ENCODE data around the gene SH3RF3.
A peak's percentile ranks its signal among the peaks of the same experiment; 100 is the strongest.

The SH3RF3 gene

GRCh38 chr2:109370399-109371035 is 241.5 kb downstream of the SH3RF3 start:
- H4K91ac ChIP-seq (ENCODE audit: low read depth, low read length) = no peak overlapping the region
- H3K36me3 ChIP-seq (ENCODE audit: control insufficient read depth in 1 of 2, insufficient read depth in 2 of 2, low read length in 2 of 2) = no peaks in the 10 kb centered on the region
- H3K9me3 ChIP-seq (ENCODE audit: insufficient read depth, low read depth, low read length) = peaks cover 1% of the 10 kb centered on the region
- H3K27me3 ChIP-seq (ENCODE audit: insufficient read depth, low read length) = no peaks in the 10 kb centered on the region
- no CpG with 5 or more reads among the region's 13 CpGs for WGBS (ENCODE audit: extremely low coverage, insufficient coverage, insufficient read length)
- H2AFZ ChIP-seq (ENCODE audit: insufficient read depth, low read length, poor library complexity) = no peak overlapping the region
- no peaks in the 10 kb centered on the region for H3K79me2 ChIP-seq (ENCODE audit: control insufficient read depth, insufficient read depth, low read length, poor library complexity)
- no peaks in the 10 kb centered on the region for H3K4me1 ChIP-seq (ENCODE audit: control insufficient read depth in 1 of 2, insufficient read depth in 2 of 2, low read length in 2 of 2)
- H2AK5ac ChIP-seq (ENCODE audit: low read length) = no peak overlapping the region
- no peak overlapping the region for H2BK120ac ChIP-seq (ENCODE audit: insufficient read depth, low read length, poor library complexity)
- no peak overlapping the region for H3K9ac ChIP-seq (ENCODE audit: low read length)
- H3K4me3 ChIP-seq (ENCODE audit: low read depth, low read length) = no peak overlapping the region
- H3K4me2 ChIP-seq (ENCODE audit: low read length) = no peak overlapping the region
- H4K8ac ChIP-seq (ENCODE audit: low read depth, low read length) = no peak overlapping the region
- H2BK12ac ChIP-seq (ENCODE audit: low read length) = no peak overlapping the region
- no peak for DNase-seq
- H3K23ac ChIP-seq (ENCODE audit: low read length) = no peak overlapping the region
- no peak overlapping the region for H3K14ac ChIP-seq (ENCODE audit: low read length)
- no peak overlapping the region for H3K4ac ChIP-seq (ENCODE audit: low read depth, low read length)
- no peak overlapping the region for H3K27ac ChIP-seq (ENCODE audit: low read depth, low read length)
- no peak overlapping the region for H4K12ac ChIP-seq (ENCODE audit: low read depth, low read length)
- H3K79me1 ChIP-seq (ENCODE audit: low read length) = no peaks in the 10 kb centered on the region
- H3K18ac ChIP-seq (ENCODE audit: low read length) = no peak overlapping the region
- H2BK5ac ChIP-seq (ENCODE audit: low read depth, low read length, poor library complexity) = no peak overlapping the region

GRCh38 chr2:109371481-109372170 is 242.6 kb downstream of the SH3RF3 start:
- peak in 1 of 2 donors; percentile 46 for DNase-seq
- Histone ChIP-seq H2BK120ac (ENCODE audit: insufficient read depth, low read length, poor library complexity) (no peak overlapping the region), H3K27me3 (ENCODE audit: insufficient read depth, low read length) (no peaks in the 10 kb centered on the region), H3K79me2 (ENCODE audit: control insufficient read depth, insufficient read depth, low read length, poor library complexity) (no peaks in the 10 kb centered on the region), H2BK12ac (ENCODE audit: low read length) (no peak overlapping the region), H3K79me1 (ENCODE audit: low read length) (no peaks in the 10 kb centered on the region), H2BK5ac (ENCODE audit: low read depth, low read length, poor library complexity) (no peak overlapping the region), H3K36me3 (ENCODE audit: control insufficient read depth in 1 of 2, insufficient read depth in 2 of 2, low read length in 2 of 2) (no peaks in the 10 kb centered on the region), H3K4me2 (ENCODE audit: low read length) (no peak overlapping the region), H3K9me3 (ENCODE audit: insufficient read depth, low read depth, low read length) (peaks cover 1% of the 10 kb centered on the region), H3K9ac (ENCODE audit: low read length) (no peak overlapping the region), H2AFZ (ENCODE audit: insufficient read depth, low read length, poor library complexity) (no peak overlapping the region), H3K23ac (ENCODE audit: low read length) (no peak overlapping the region), H3K4me1 (ENCODE audit: control insufficient read depth in 1 of 2, insufficient read depth in 2 of 2, low read length in 2 of 2) (no peaks in the 10 kb centered on the region), H3K4ac (ENCODE audit: low read depth, low read length) (no peak overlapping the region), H4K8ac (ENCODE audit: low read depth, low read length) (no peak overlapping the region), H3K18ac (ENCODE audit: low read length) (no peak overlapping the region), H4K12ac (ENCODE audit: low read depth, low read length) (no peak overlapping the region), H3K14ac (ENCODE audit: low read length) (no peak overlapping the region), H3K27ac (ENCODE audit: low read depth, low read length) (no peak overlapping the region), H3K4me3 (ENCODE audit: low read depth, low read length) (no peak overlapping the region), H2AK5ac (ENCODE audit: low read length) (no peak overlapping the region), H4K91ac (ENCODE audit: low read depth, low read length) (no peak overlapping the region)
- WGBS (ENCODE audit: extremely low coverage, insufficient coverage, insufficient read length) = no CpG with 5 or more reads among the region's 18 CpGs

GRCh38 chr2:109372171-109372568 is 243.2 kb downstream of the SH3RF3 start:
- H3K9me3 ChIP-seq (ENCODE audit: insufficient read depth, low read depth, low read length) = peaks cover 1% of the 10 kb centered on the region
- H3K27ac ChIP-seq (ENCODE audit: low read depth, low read length) = no peak overlapping the region
- H3K27me3 ChIP-seq (ENCODE audit: insufficient read depth, low read length) = no peaks in the 10 kb centered on the region
- H3K9ac ChIP-seq (ENCODE audit: low read length) = no peak overlapping the region
- no peaks in the 10 kb centered on the region for H3K79me2 ChIP-seq (ENCODE audit: control insufficient read depth, insufficient read depth, low read length, poor library complexity)
- H3K4me1 ChIP-seq (ENCODE audit: control insufficient read depth in 1 of 2, insufficient read depth in 2 of 2, low read length in 2 of 2) = no peaks in the 10 kb centered on the region
- no peak overlapping the region for H2AFZ ChIP-seq (ENCODE audit: insufficient read depth, low read length, poor library complexity)
- H4K12ac ChIP-seq (ENCODE audit: low read depth, low read length) = no peak overlapping the region
- no peak overlapping the region for H3K23ac ChIP-seq (ENCODE audit: low read length)
- H3K4me3 ChIP-seq (ENCODE audit: low read depth, low read length) = no peak overlapping the region
- no peak overlapping the region for H3K4me2 ChIP-seq (ENCODE audit: low read length)
- no CpG with 5 or more reads among the region's 4 CpGs for WGBS (ENCODE audit: extremely low coverage, insufficient coverage, insufficient read length)
- H2BK120ac ChIP-seq (ENCODE audit: insufficient read depth, low read length, poor library complexity) = no peak overlapping the region
- peak in 1 of 2 donors; percentile 3 for DNase-seq
- H2BK12ac ChIP-seq (ENCODE audit: low read length) = no peak overlapping the region
- no peak overlapping the region for H3K14ac ChIP-seq (ENCODE audit: low read length)
- H4K8ac ChIP-seq (ENCODE audit: low read depth, low read length) = no peak overlapping the region
- H2AK5ac ChIP-seq (ENCODE audit: low read length) = no peak overlapping the region
- no peak overlapping the region for H2BK5ac ChIP-seq (ENCODE audit: low read depth, low read length, poor library complexity)
- no peak overlapping the region for H4K91ac ChIP-seq (ENCODE audit: low read depth, low read length)
- no peaks in the 10 kb centered on the region for H3K79me1 ChIP-seq (ENCODE audit: low read length)
- no peak overlapping the region for H3K18ac ChIP-seq (ENCODE audit: low read length)
- H3K4ac ChIP-seq (ENCODE audit: low read depth, low read length) = no peak overlapping the region
- no peaks in the 10 kb centered on the region for H3K36me3 ChIP-seq (ENCODE audit: control insufficient read depth in 1 of 2, insufficient read depth in 2 of 2, low read length in 2 of 2)

GRCh38 chr2:109372614-109373013 is 243.6 kb downstream of the SH3RF3 start:
- H3K9me3 ChIP-seq (ENCODE audit: insufficient read depth, low read depth, low read length) = peaks cover 1% of the 10 kb centered on the region
- H4K12ac ChIP-seq (ENCODE audit: low read depth, low read length) = no peak overlapping the region
- no peak overlapping the region for H3K23ac ChIP-seq (ENCODE audit: low read length)
- H3K4me3 ChIP-seq (ENCODE audit: low read depth, low read length) = no peak overlapping the region
- H3K79me1 ChIP-seq (ENCODE audit: low read length) = no peaks in the 10 kb centered on the region
- H4K8ac ChIP-seq (ENCODE audit: low read depth, low read length) = no peak overlapping the region
- no peak overlapping the region for H2BK5ac ChIP-seq (ENCODE audit: low read depth, low read length, poor library complexity)
- no peak overlapping the region for H3K27ac ChIP-seq (ENCODE audit: low read depth, low read length)
- no peak overlapping the region for H3K4ac ChIP-seq (ENCODE audit: low read depth, low read length)
- no peak for DNase-seq
- no peaks in the 10 kb centered on the region for H3K36me3 ChIP-seq (ENCODE audit: control insufficient read depth in 1 of 2, insufficient read depth in 2 of 2, low read length in 2 of 2)
- no peak overlapping the region for H3K4me2 ChIP-seq (ENCODE audit: low read length)
- no peaks in the 10 kb centered on the region for H3K79me2 ChIP-seq (ENCODE audit: control insufficient read depth, insufficient read depth, low read length, poor library complexity)
- no peak overlapping the region for H3K14ac ChIP-seq (ENCODE audit: low read length)
- no peaks in the 10 kb centered on the region for H3K4me1 ChIP-seq (ENCODE audit: control insufficient read depth in 1 of 2, insufficient read depth in 2 of 2, low read length in 2 of 2)
- no peak overlapping the region for H2BK120ac ChIP-seq (ENCODE audit: insufficient read depth, low read length, poor library complexity)
- no peaks in the 10 kb centered on the region for H3K27me3 ChIP-seq (ENCODE audit: insufficient read depth, low read length)
- no peak overlapping the region for H2AK5ac ChIP-seq (ENCODE audit: low read length)
- no peak overlapping the region for H3K9ac ChIP-seq (ENCODE audit: low read length)
- no peak overlapping the region for H2BK12ac ChIP-seq (ENCODE audit: low read length)
- H3K18ac ChIP-seq (ENCODE audit: low read length) = no peak overlapping the region
- no peak overlapping the region for H4K91ac ChIP-seq (ENCODE audit: low read depth, low read length)
- WGBS (ENCODE audit: extremely low coverage, insufficient coverage, insufficient read length) = no CpG with 5 or more reads among the region's 7 CpGs
- no peak overlapping the region for H2AFZ ChIP-seq (ENCODE audit: insufficient read depth, low read length, poor library complexity)

Data from trophoblast cell (in vitro differentiated cells and primary cell).